HFF-Myc (cell line): ENCODE measurements around the gene RNF213.

Experiments
- DNase-seq: peaks from one replicate; pipeline ENCODE4 v3.0.0-alpha.2; 2011; ENCODE audit warnings: low read depth; ENCODE audit errors: extremely low read depth
- H3K4me3 ChIP-seq: replicated peaks from 2 replicates; pipeline ENCODE4 v1.5.1; 2011; ENCODE audit warnings: low read depth, mild to moderate bottlenecking, control low read depth, low read length
- TF ChIP-seq, protein P1 (sequence below): IDR thresholded peaks from 2 replicates; pipeline ENCODE4 v1.5.1; 2012; ENCODE audit warnings: mild to moderate bottlenecking, low read depth, low read length, control low read depth; ENCODE audit errors: missing control alignments

Gene RNF213

DNA sequence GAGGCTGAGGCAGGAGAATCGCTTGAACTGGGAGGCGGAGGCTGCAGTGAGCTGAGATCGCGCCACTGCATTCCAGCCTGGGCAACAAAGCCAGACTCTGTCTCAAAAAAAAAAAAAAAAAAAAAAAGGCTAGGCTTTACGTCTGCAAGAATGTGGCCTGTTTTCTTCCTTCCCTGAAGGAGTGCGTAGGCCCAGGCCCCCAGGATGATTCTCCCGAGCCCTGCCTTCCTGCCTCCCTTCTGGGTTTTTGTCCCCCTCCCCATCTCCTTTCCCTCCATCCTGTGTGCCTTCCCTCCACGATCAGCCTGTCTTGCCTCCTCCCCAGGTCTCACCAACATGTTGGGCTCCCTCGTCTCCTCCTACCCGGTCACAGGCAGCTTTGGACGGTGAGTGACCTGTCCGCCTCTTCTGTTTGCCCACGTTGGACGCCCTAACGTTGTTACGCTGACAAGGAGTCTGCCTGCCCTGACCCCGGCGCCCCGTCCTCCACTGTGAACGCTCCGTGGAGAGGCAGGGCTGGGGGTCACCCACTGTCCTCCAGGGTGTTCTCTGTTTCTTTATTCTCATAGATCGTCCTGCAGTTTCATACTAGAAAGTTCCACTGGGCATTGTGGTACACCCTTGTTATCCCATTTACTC lies 15.7 kb upstream of the RNF213 start:
- H3K4me3 ChIP-seq = no peak overlapping the region
- no peak for DNase-seq
- TF ChIP-seq, protein P1, sequence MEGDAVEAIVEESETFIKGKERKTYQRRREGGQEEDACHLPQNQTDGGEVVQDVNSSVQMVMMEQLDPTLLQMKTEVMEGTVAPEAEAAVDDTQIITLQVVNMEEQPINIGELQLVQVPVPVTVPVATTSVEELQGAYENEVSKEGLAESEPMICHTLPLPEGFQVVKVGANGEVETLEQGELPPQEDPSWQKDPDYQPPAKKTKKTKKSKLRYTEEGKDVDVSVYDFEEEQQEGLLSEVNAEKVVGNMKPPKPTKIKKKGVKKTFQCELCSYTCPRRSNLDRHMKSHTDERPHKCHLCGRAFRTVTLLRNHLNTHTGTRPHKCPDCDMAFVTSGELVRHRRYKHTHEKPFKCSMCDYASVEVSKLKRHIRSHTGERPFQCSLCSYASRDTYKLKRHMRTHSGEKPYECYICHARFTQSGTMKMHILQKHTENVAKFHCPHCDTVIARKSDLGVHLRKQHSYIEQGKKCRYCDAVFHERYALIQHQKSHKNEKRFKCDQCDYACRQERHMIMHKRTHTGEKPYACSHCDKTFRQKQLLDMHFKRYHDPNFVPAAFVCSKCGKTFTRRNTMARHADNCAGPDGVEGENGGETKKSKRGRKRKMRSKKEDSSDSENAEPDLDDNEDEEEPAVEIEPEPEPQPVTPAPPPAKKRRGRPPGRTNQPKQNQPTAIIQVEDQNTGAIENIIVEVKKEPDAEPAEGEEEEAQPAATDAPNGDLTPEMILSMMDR = no peak

DNA sequence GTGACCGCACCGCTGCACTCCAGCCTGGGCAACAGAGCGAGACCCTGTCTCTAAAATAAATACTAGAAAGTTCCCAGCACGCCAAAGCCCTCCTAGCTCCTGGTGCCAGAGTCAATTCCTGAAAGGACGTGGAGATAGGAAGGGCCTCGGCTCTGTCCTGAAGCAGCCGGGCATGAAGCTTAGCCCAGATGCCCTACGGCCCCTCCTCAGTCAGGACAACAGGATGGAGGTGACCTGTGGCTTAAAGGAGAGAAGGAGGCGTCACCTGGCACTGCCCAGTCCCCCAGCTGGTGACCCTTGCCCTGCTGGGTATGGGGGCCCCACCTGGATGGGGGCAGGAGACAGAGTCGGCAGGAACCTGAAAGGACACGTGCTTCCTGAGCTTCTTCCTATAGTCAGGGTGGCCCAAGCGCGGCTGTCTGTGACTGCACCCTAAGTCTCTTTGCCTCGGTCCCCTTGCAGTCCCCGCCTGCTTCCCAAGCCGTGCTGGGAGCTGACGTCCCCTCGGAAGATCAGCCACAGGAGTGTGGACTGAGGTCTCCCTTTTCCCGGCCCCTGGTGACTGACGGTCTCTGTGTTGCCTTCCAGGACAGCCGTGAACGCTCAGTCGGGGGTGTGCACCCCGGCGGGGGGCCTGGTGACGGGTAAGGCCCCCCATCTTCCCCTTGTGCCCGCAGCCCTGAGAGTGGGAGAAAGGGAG lies 14.9 kb upstream of the RNF213 start:
- no peak overlapping the region for H3K4me3 ChIP-seq
- TF ChIP-seq, protein P1 = no peak
- no peak for DNase-seq

DNA sequence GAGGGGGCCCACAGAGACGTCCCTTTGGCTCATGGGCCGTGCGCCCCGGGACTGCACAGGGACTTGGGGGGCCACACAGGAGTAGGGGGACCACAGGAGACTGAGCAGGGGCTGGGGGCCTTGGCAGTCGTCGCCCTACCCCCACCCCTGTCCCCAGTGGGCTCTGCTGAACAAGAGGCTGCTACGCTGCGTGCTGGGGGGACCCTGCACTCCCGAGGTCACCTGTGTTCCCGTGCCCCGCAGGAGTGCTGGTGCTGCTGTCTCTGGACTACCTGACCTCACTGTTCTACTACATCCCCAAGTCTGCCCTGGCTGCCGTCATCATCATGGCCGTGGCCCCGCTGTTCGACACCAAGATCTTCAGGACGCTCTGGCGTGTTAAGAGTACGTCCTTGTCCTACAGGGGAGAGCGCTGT lies 14.4 kb upstream of the RNF213 start:
- TF ChIP-seq, protein P1 = no peak
- no peak overlapping the region for H3K4me3 ChIP-seq
- DNase-seq = no peak

DNA sequence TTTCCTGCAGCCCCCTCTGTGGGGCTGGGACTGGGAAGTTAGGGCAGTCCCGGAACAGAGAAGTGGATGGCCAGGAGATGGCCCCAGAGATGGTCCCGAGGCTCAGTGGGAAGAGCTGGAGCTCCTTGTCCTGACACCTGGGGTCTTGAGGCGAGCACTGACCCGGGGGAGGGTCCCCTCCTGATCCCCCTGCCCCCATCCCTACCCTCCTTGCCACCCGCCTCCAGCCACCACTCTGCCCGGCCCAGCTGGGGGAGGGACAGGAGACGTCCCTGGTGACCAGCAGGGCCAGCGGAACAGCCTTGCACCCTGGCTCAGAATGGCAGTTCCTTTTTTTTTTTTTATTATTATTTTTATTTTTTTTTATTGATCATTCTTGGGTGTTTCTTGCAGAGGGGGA lies 13.9 kb upstream of the RNF213 start:
- TF ChIP-seq, protein P1 = no peak
- H3K4me3 ChIP-seq = no peak overlapping the region
- DNase-seq = no peak

DNA sequence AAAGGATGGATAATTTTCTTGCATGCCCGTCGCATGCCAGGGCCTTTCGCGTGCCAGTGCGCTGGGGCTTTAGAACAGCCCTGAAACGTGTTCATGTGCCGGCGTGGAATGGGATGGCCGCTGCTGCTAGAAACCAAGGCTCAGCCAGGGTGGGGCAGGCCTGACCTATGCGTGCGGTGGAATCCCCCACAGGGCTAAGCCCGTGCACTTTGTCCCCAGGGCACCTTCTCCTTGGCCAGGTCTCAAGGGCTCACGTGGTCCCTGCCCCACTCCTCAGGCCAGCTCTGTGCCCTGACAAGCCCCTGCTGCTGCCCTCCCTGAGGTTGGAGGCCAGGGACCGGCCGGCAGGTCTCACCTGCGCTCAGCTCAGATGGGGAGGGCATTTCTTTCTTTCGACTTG lies 13.1 kb upstream of the RNF213 start:
- TF ChIP-seq, protein P1 = no peak
- no peak overlapping the region for H3K4me3 ChIP-seq
- DNase-seq = no peak

DNA sequence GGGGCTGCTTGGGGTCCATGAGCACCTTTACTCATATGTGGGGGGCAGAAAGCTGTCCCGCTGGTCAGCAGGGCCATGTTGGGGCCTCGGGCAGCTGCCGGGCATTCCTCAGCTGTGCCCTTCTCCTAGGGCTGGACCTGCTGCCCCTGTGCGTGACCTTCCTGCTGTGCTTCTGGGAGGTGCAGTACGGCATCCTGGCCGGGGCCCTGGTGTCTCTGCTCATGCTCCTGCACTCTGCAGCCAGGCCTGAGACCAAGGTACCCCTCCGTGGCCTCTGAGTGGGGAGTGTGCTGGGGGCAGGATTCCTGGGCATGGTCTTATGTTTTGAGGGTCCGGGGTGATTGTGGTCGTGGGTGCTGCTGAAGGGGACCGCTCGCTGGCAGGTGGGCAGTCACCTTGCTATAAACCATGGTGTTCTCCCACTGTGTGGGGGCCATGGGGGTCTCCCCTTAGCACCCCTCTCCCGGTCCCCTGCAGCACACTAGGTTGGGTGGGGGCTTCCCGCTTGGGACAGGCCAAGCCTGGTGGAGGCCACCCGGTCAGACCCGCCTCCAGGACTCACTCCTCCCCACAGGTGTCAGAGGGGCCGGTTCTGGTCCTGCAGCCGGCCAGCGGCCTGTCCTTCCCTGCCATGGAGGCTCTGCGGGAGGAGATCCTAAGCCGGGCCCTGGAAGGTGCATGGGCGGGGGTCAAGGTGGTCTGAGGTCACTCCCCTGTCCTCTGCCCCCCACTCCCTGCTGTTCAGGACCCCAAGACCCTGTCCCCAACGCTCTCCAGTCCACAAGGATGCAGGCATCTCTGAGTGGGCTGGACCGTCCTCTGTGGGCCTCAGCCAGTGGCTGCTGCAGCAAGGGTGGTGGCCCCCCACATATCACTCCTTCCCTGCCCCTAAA lies 12.4 kb upstream of the RNF213 start:
- TF ChIP-seq, protein P1 = no peak
- no peak for DNase-seq
- H3K4me3 ChIP-seq = no peak overlapping the region
